Keratinocyte (primary cell): ENCODE data around the gene CPEB3. TPM values are rescaled to one million over a fixed set of nuclear protein-coding genes. Genes with fewer than 3 reads are reported as not detected.

ENCODE experiments used
- DNase-seq: peaks from one replicate; pipeline ENCODE4 v3.0.0-alpha.2; 2011; ENCODE audit warnings: low read depth, missing footprints, low spot score
- FAIRE-seq: peaks from 2 replicates; lab custom pipeline; 2011; peaks lifted over from hg19 to GRCh38; lab: Jason Lieb, UNC
- H2AFZ ChIP-seq: 2 replicates; pipeline ENCODE4 v1.6.0; 2012; ENCODE audit warnings: low read length, control low read depth, inconsistent platforms; ENCODE audit not compliant: control insufficient read depth
- H3K27ac ChIP-seq: 2 replicates; pipeline ENCODE4 v1.5.1; 2011; ENCODE audit warnings: low read length; ENCODE audit not compliant: control insufficient read depth, insufficient read depth
- H3K27me3 ChIP-seq: 3 replicates; pipeline ENCODE4 v1.6.0; 2011; ENCODE audit warnings: low read length; ENCODE audit not compliant: control insufficient read depth, insufficient read depth; ENCODE audit errors: extremely low read depth
- H3K36me3 ChIP-seq, 2 experiments: 2 replicates in 1 of 2; 3 replicates in 1 of 2; pipeline ENCODE4 v1.5.1; 2011; ENCODE audit warnings: low read length in 2 of 2, mild to moderate bottlenecking in 1 of 2; ENCODE audit not compliant: control insufficient read depth in 2 of 2, insufficient read depth in 2 of 2; ENCODE audit errors: extremely low read depth in 1 of 2
- H3K4me1 ChIP-seq: 3 replicates; pipeline ENCODE4 v1.5.1; 2011; ENCODE audit warnings: low read length; ENCODE audit not compliant: control insufficient read depth, insufficient read depth; ENCODE audit errors: extremely low read depth
- H3K4me2 ChIP-seq: 3 replicates; pipeline ENCODE4 v1.6.0; 2011; ENCODE audit warnings: low read depth, low read length; ENCODE audit not compliant: control insufficient read depth, insufficient read depth; ENCODE audit errors: extremely low read depth
- H3K4me3 ChIP-seq, 3 experiments: fragments of 200-600 bp in 1 of 3; sonication (generic) in 1 of 3; 2 replicates in 2 of 3; 3 replicates in 1 of 3; pipeline ENCODE4 v1.5.1; 2011 to 2016; ENCODE audit warnings: low read length in 3 of 3, mild to moderate bottlenecking in 3 of 3, control low read depth in 2 of 3, inconsistent platforms in 1 of 3, low read depth in 1 of 3, mixed read lengths in 1 of 3, mixed run types in 1 of 3, moderate library complexity in 1 of 3; ENCODE audit not compliant: control insufficient read depth in 2 of 3, insufficient read depth in 2 of 3; ENCODE audit errors: extremely low read depth in 1 of 3
- H3K79me2 ChIP-seq: 2 replicates; pipeline ENCODE4 v1.6.0; 2012; ENCODE audit warnings: low read length; ENCODE audit not compliant: control insufficient read depth, insufficient read depth
- H3K9ac ChIP-seq: 3 replicates; pipeline ENCODE4 v1.6.0; 2011; ENCODE audit warnings: low read length; ENCODE audit not compliant: control insufficient read depth, insufficient read depth; ENCODE audit errors: extremely low read depth
- H3K9me1 ChIP-seq: 3 replicates; pipeline ENCODE4 v1.6.0; 2011; ENCODE audit warnings: low read length; ENCODE audit not compliant: control insufficient read depth, insufficient read depth; ENCODE audit errors: extremely low read depth
- H3K9me3 ChIP-seq: 2 replicates; pipeline ENCODE4 v1.5.1; 2012; ENCODE audit warnings: low read depth, low read length; ENCODE audit not compliant: control insufficient read depth
- H4K20me1 ChIP-seq: 3 replicates; pipeline ENCODE4 v1.6.0; 2011; ENCODE audit warnings: low read length; ENCODE audit not compliant: control insufficient read depth, insufficient read depth; ENCODE audit errors: extremely low read depth
- CTCF ChIP-seq, 3 experiments: IDR thresholded peaks in 1 of 3; conservative IDR thresholded peaks in 1 of 3; optimal IDR thresholded peaks in 1 of 3; 2 replicates in 2 of 3; 3 replicates in 1 of 3; pipeline versions ENCODE3 to v1.5.1; 2011; ENCODE audit warnings: low read length in 3 of 3, mild to moderate bottlenecking in 3 of 3, moderate library complexity in 2 of 3, control low read depth in 1 of 3, inconsistent platforms in 1 of 3; ENCODE audit not compliant: insufficient read depth in 2 of 3; ENCODE audit errors: extremely low read depth in 1 of 3
- EZH2 ChIP-seq: IDR thresholded peaks from one replicate; pipeline ENCODE4 v1.6.1; 2012; ENCODE audit warnings: inconsistent platforms, mild to moderate bottlenecking, low read length, moderate library complexity
- dilution Hi-C: fragments of 300-500 bp; cut with MboI; formaldehyde crosslinking; loops from one replicate; pipeline ENCODE4 v1.7.0; 2020; ENCODE audit warnings: low sequenced_read_pairs; ENCODE audit not compliant: extremely low pct_ligation_motif_present
- polyA plus RNA-seq, 5 experiments: library from polyadenylated mRNA; depleted of rRNA in 3 of 5; stranded (reverse) in 3 of 5; stranded (forward) in 1 of 5; unstranded in 1 of 5; fragments of >200 nt; gene quantifications; 1 replicate in 1 of 5; 2 replicates in 3 of 5; 3 replicates in 1 of 5; pipeline versions ENCODE4 v1.2.1 to v1.2.3, GENCODE V29; 2011 to 2012; ENCODE audit warnings: missing spikeins in 2 of 5, low read depth in 1 of 5, low replicate concordance in 1 of 5

The CPEB3 gene
- polyA plus RNA-seq, 1 donor (not counting 4 experiments of a cell fraction or from before 2014, with no cell fraction given): 0.47 TPM

GRCh38 chr10:92080244-92080643 is 210.6 kb downstream of the CPEB3 start:
- Histone ChIP-seq H3K36me3 (peaks cover 0 to 2% of the 10 kb centered on the region in 2 experiments), H3K9ac (no peak overlapping the region), H3K4me1 (peaks cover 3% of the 10 kb centered on the region), H3K9me1 (no peaks in the 10 kb centered on the region), H4K20me1 (no peaks in the 10 kb centered on the region), H3K79me2 (no peaks in the 10 kb centered on the region), H3K9me3 (no peaks in the 10 kb centered on the region), H3K4me3 (no peak overlapping the region), H2AFZ (no peak overlapping the region), H3K27ac (no peak overlapping the region), H3K27me3 (no peaks in the 10 kb centered on the region), H3K4me2 (no peak overlapping the region)
- dilution Hi-C loops: no loop called here
- DNase-seq (no peak), FAIRE-seq (no peak)
- peak in 1 of 3 experiments; percentile 15 for TF ChIP-seq CTCF (optimal IDR thresholded peaks at IDR 0.05 in 1 of 3, IDR thresholded peaks at IDR 0.05 in 1 of 3, conservative IDR thresholded peaks at IDR 0.05 in 1 of 3; ENCODE audit: extremely low read depth in 1 of 3, insufficient read depth in 2 of 3, low read length in 3 of 3)
- no peak for TF ChIP-seq EZH2

- H2AFZ ChIP-seq: no peak overlapping the region
- H3K9me3 ChIP-seq: no peaks in the 10 kb centered on the region
- no peak for TF ChIP-seq EZH2
- no peak for TF ChIP-seq CTCF (optimal IDR thresholded peaks at IDR 0.05 in 1 of 3, IDR thresholded peaks at IDR 0.05 in 1 of 3, conservative IDR thresholded peaks at IDR 0.05 in 1 of 3; ENCODE audit: extremely low read depth in 1 of 3, insufficient read depth in 2 of 3, low read length in 3 of 3)
- no peaks in the 10 kb centered on the region for H3K79me2 ChIP-seq
- H3K4me3 ChIP-seq: no peak overlapping the region
- dilution Hi-C loops: no loop called here
- H3K27me3 ChIP-seq: no peaks in the 10 kb centered on the region
- DNase-seq (no peak), FAIRE-seq (peak; percentile 90)
- H3K9ac ChIP-seq: no peak overlapping the region
- H3K4me2 ChIP-seq: no peak overlapping the region
- peaks cover 3% of the 10 kb centered on the region for H3K4me1 ChIP-seq
- H3K27ac ChIP-seq: no peak overlapping the region
- peaks cover 0 to 2% of the 10 kb centered on the region in 2 experiments for H3K36me3 ChIP-seq
- no peaks in the 10 kb centered on the region for H4K20me1 ChIP-seq
- no peaks in the 10 kb centered on the region for H3K9me1 ChIP-seq
These were observed 211.9 kb downstream of the CPEB3 start for GRCh38 chr10:92079003-92079402.
